HCT116 (cell line): ENCODE measurements around the gene MMS19.

ENCODE experiments used
- CEBPB ChIP-seq: IDR thresholded peaks from 2 replicates; pipeline ENCODE4 v1.6.1; 2012; ENCODE audit warnings: low read depth
- EZH2 ChIP-seq: fragments of 200-600 bp; sonication (generic); IDR thresholded peaks from 2 replicates; pipeline ENCODE4 v1.6.1; 2017; ENCODE audit warnings: antibody characterized with exemption, mixed run types
- POLR2A ChIP-seq: IDR thresholded peaks from 2 replicates; pipeline ENCODE4 v1.7.0; 2011; ENCODE audit warnings: borderline replicate concordance; ENCODE audit not compliant: insufficient read depth, insufficient read length; ENCODE audit errors: extremely low read depth
- TCF7L2 ChIP-seq: IDR thresholded peaks from 2 replicates; pipeline ENCODE4 v1.7.0; 2011; ENCODE audit warnings: borderline replicate concordance, inconsistent platforms; ENCODE audit not compliant: insufficient read depth, insufficient read length; ENCODE audit errors: extremely low read depth
- TF ChIP-seq, protein P1 (sequence below), 3 experiments: fragments of 200-600 bp in 1 of 3; sonication (generic) in 1 of 3; IDR thresholded peaks in 2 of 3; conservative IDR thresholded peaks in 1 of 3; 2 replicates each; pipeline ENCODE4 v1.5.1; 2012 to 2017; ENCODE audit warnings: low read depth in 2 of 3, low read length in 2 of 3, antibody characterized with exemption in 1 of 3, borderline replicate concordance in 1 of 3, control low read depth in 1 of 3, mild to moderate bottlenecking in 1 of 3, mixed read lengths in 1 of 3, mixed run types in 1 of 3, moderate library complexity in 1 of 3; ENCODE audit not compliant: insufficient read depth in 1 of 3
- TF ChIP-seq, protein P2 (sequence below): IDR thresholded peaks from 2 replicates; pipeline ENCODE4 v1.6.1; 2012

DNA sequence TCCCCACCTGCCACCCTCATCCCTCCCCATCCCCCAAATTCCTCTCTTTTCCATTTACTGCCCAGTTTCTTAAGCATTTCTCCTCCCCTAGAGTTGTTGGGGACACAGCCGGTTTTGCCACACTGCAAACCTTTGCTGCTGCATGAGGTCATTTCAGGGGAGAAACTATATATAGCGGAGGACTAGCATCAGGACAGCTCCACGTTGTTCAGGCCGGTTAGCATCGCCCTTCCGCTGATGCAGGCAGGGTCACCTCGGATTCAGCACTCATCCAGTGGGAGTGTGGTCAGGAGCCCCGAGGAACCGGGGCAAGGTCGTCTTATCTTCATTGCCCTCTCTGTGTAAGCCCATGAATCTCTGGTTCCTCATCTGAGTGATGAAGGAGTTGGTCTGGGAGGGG is 16.1 kb upstream of the MMS19 start:
- TF ChIP-seq POLR2A (no peak), CEBPB (no peak), TCF7L2 (no peak), EZH2 (no peak)
- TF ChIP-seq, protein P1, sequence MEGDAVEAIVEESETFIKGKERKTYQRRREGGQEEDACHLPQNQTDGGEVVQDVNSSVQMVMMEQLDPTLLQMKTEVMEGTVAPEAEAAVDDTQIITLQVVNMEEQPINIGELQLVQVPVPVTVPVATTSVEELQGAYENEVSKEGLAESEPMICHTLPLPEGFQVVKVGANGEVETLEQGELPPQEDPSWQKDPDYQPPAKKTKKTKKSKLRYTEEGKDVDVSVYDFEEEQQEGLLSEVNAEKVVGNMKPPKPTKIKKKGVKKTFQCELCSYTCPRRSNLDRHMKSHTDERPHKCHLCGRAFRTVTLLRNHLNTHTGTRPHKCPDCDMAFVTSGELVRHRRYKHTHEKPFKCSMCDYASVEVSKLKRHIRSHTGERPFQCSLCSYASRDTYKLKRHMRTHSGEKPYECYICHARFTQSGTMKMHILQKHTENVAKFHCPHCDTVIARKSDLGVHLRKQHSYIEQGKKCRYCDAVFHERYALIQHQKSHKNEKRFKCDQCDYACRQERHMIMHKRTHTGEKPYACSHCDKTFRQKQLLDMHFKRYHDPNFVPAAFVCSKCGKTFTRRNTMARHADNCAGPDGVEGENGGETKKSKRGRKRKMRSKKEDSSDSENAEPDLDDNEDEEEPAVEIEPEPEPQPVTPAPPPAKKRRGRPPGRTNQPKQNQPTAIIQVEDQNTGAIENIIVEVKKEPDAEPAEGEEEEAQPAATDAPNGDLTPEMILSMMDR (IDR thresholded peaks at IDR 0.05 in 2 of 3, conservative IDR thresholded peaks at IDR 0.05 in 1 of 3; ENCODE audit: borderline replicate concordance in 1 of 3, insufficient read depth in 1 of 3, low read depth in 2 of 3, low read length in 2 of 3), result no peak
- TF ChIP-seq, protein P2, sequence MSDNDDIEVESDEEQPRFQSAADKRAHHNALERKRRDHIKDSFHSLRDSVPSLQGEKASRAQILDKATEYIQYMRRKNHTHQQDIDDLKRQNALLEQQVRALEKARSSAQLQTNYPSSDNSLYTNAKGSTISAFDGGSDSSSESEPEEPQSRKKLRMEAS, result no peak
